T-cell (primary cell): ENCODE measurements around the gene VRTN. TPM values are rescaled to one million over a fixed set of nuclear protein-coding genes. Genes with fewer than 3 reads are reported as not detected.

Experiments
- ATAC-seq, 4 experiments: fragments of 200-7000 bp in 3 of 4; fragments of 150-1000 bp in 1 of 4; cut with Tn5 transposase; replicated peaks in 1 of 4; 1 replicate in 3 of 4; 2 replicates in 1 of 4; pipeline ENCODE4 v1.10.0; 2021; ENCODE audit warnings: moderate library complexity in 3 of 4, mild to moderate bottlenecking in 2 of 4, moderate number of reproducible peaks in 1 of 4
- CTCF ChIA-PET, 2 donors: fragments of 300-600 bp; sonication (Branson Sonifier 250); formaldehyde crosslinking; loops; one replicate each; lab custom pipeline; 2022; ENCODE audit warnings: antibody characterized with exemption in 2 of 2; lab: Charles Lee
- POLR2A ChIA-PET, 2 donors: fragments of 300-600 bp; sonication (Branson Sonifier 250); formaldehyde crosslinking; loops; one replicate each; lab custom pipeline; 2022; ENCODE audit warnings: antibody characterized with exemption in 2 of 2; lab: Charles Lee
- DNase-seq, 35 experiments: peaks; one replicate each; pipeline versions ENCODE4 v3.0.0 to v3.0.0-alpha.2; 2013 to 2023
- H3K27ac ChIP-seq: one replicate; pipeline ENCODE4 v1.5.1; 2013; ENCODE audit warnings: low read length
- H3K27me3 ChIP-seq, 2 experiments: replicated peaks in 1 of 2; 1 replicate in 1 of 2; 2 replicates in 1 of 2; pipeline versions ENCODE4 v1.6.1 to v1.7.0; 2013; ENCODE audit warnings: low read length in 1 of 2, mixed read lengths in 1 of 2; ENCODE audit not compliant: control insufficient read depth in 2 of 2, insufficient read depth in 2 of 2; ENCODE audit errors: extremely low read depth in 1 of 2
- H3K36me3 ChIP-seq, 2 donors: 1 replicate in 1 of 2; 2 replicates in 1 of 2; pipeline versions ENCODE4 v1.6.1 to v1.7.0; 2013; ENCODE audit warnings: low read length in 1 of 2; ENCODE audit not compliant: control insufficient read depth in 2 of 2, insufficient read depth in 1 of 2; ENCODE audit errors: extremely low read depth in 1 of 2
- H3K4me1 ChIP-seq, 2 experiments: 1 replicate in 1 of 2; 2 replicates in 1 of 2; pipeline versions ENCODE4 v1.6.1 to v1.7.0; 2013; ENCODE audit warnings: low read length in 2 of 2, mixed read lengths in 1 of 2; ENCODE audit not compliant: insufficient read depth in 2 of 2, control insufficient read depth in 1 of 2; ENCODE audit errors: extremely low read depth in 1 of 2
- H3K4me3 ChIP-seq, 2 donors: 1 replicate in 1 of 2; 2 replicates in 1 of 2; pipeline versions ENCODE4 v1.5.1 to v1.7.0; 2013; ENCODE audit warnings: mild to moderate bottlenecking in 2 of 2, low read length in 1 of 2, moderate library complexity in 1 of 2; ENCODE audit not compliant: control insufficient read depth in 1 of 2; ENCODE audit errors: extremely low read depth in 1 of 2
- H3K9me3 ChIP-seq: 2 replicates; pipeline ENCODE4 v1.7.0; 2013
- H3K27ac Mint-ChIP-seq, 2 donors: one replicate each; pipeline ENCODE4 v1.8.0; 2020 to 2021; ENCODE audit warnings: mild to moderate bottlenecking in 2 of 2, mixed read lengths in 2 of 2
- H3K27me3 Mint-ChIP-seq, 2 donors: one replicate each; pipeline ENCODE4 v1.8.0; 2021 to 2022; ENCODE audit warnings: mixed read lengths in 2 of 2
- H3K36me3 Mint-ChIP-seq: one replicate; pipeline ENCODE4 v1.8.0; 2021; ENCODE audit warnings: mixed read lengths
- H3K4me1 Mint-ChIP-seq, 3 donors: one replicate each; pipeline ENCODE4 v1.8.0; 2020 to 2022; ENCODE audit warnings: mixed read lengths in 3 of 3, mild to moderate bottlenecking in 1 of 3
- H3K4me3 Mint-ChIP-seq, 3 donors: one replicate each; pipeline ENCODE4 v1.8.0; 2020 to 2022; ENCODE audit warnings: mild to moderate bottlenecking in 3 of 3, mixed read lengths in 3 of 3, moderate library complexity in 3 of 3
- H3K9me3 Mint-ChIP-seq, 3 donors: one replicate each; pipeline ENCODE4 v1.8.0; 2020 to 2022; ENCODE audit warnings: mixed read lengths in 3 of 3
- whole genome bisulfite sequencing: methylation state at CpG from one replicate; pipeline ENCODE4 v1.1.5; 2013; ENCODE audit warnings: missing lambda C conversion rate; ENCODE audit not compliant: insufficient coverage; 5-methylcytosine and 5-hydroxymethylcytosine counted together
- total RNA-seq, 35 experiments: library from RNA in 6 of 35; stranded (reverse) in 6 of 35; fragments of 120-200 nt in 1 of 35; gene quantifications; one replicate each; pipeline versions ENCODE4 v1.2.1 to v1.2.4 and lab custom pipeline; 2013 to 2026

Gene VRTN
- total RNA-seq, 5 donors from 2014 or later (not counting 1 experiment from before 2014, with no cell fraction given), result 0.06 to 0.09 TPM; not detected in 3

GRCh38 chr14:74400031-74400685 lies 51.9 kb downstream of the VRTN start:
- Mint-ChIP-seq H3K27ac (peak overlapping the region in 1 of 2 donors; percentile 25), H3K4me3 (peak overlapping the region in 1 of 3 donors; percentile 52), H3K4me1 (peaks cover 18 to 36% (median 28%) of the 10 kb centered on the region in 3 donors), H3K9me3 (no peaks in the 10 kb centered on the region), H3K36me3 (no peaks in the 10 kb centered on the region), H3K27me3 (peaks cover 0 to 3% of the 10 kb centered on the region in 2 donors)
- DNase-seq (no peak), ATAC-seq (no peak)
- WGBS, result 89% methylated on average over 12 of the region's 13 CpGs
- Histone ChIP-seq H3K9me3 (no peaks in the 10 kb centered on the region), H3K27me3 (peaks cover 0 to 6% of the 10 kb centered on the region in 2 experiments), H3K4me1 (peaks cover 0 to 26% of the 10 kb centered on the region in 2 experiments), H3K36me3 (no peaks in the 10 kb centered on the region), H3K27ac (no peak overlapping the region), H3K4me3 (no peak overlapping the region)
- ChIA-PET POLR2A (no interaction called here), CTCF (interaction anchor here in 1 of 2 donors (0.5 kb wide), 1 partner anchor 8 kb away, joined by 5 read pairs; no protein-coding TSS in a partner anchor)

DNA sequence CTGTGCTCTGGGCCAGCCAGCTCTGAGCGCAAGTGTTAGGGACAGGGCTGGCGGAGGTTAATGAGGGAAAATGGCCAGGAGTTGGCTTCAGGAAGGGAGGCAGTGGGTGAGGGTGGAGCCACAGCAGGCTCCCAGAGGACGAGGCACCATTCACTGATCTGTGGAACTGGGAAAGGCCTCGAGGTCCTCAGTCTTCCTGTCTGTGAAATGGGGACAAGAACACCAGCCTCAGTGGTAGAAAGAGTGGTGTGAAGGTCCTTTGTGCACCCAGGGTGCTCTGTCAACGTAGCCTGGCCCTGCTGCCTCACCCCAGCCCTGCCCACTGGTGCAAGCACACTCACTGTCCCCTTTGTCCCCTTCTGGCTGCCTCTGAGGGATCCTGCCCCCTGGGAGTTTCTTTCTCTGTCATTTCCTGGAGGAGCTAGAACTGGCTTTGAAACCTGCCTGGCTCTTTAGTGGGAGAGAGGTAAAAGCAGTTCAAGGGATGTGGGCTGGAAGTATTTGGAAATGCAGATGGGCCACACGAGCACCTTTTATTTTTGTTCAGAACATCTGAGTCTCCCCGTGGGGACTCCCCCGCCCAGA lies 52.7 kb downstream of the VRTN start:
- WGBS, result 49% methylated on average over 7 of the region's 8 CpGs
- peaks cover 0 to 26% of the 10 kb centered on the region in 2 experiments for H3K4me1 ChIP-seq
- Mint-ChIP-seq H3K4me3 (peak overlapping the region; percentile 52 to 72 (median 63)), H3K9me3 (no peaks in the 10 kb centered on the region), H3K27ac (peak overlapping the region; percentile 84 to 86), H3K4me1 (peaks cover 18 to 36% (median 28%) of the 10 kb centered on the region in 3 donors), H3K27me3 (peaks cover 0 to 3% of the 10 kb centered on the region in 2 donors), H3K36me3 (no peaks in the 10 kb centered on the region)
- peak overlapping the region; percentile 72 for H3K27ac ChIP-seq
- no peak for DNase-seq
- peak in 1 of 4 experiments; percentile 9 for ATAC-seq
- H3K9me3 ChIP-seq, result no peaks in the 10 kb centered on the region
- ChIA-PET CTCF (no interaction called here), POLR2A (no interaction called here)
- H3K36me3 ChIP-seq, result no peaks in the 10 kb centered on the region
- peak overlapping the region in 1 of 2 donors; percentile 11 for H3K4me3 ChIP-seq
- peaks cover 0 to 4% of the 10 kb centered on the region in 2 experiments for H3K27me3 ChIP-seq

GRCh38 chr14:74401504-74402241 lies 53.4 kb downstream of the VRTN start:
- peaks cover 18 to 36% (median 28%) of the 10 kb centered on the region in 3 donors for H3K4me1 Mint-ChIP-seq
- peak overlapping the region; percentile 72 for H3K27ac ChIP-seq
- no peaks in the 10 kb centered on the region for H3K36me3 Mint-ChIP-seq
- H3K36me3 ChIP-seq, result no peaks in the 10 kb centered on the region
- ChIA-PET CTCF (no interaction called here), POLR2A (no interaction called here)
- H3K27ac Mint-ChIP-seq, result peak overlapping the region; percentile 84 to 86
- H3K27me3 ChIP-seq, result peaks cover 0 to 2% of the 10 kb centered on the region in 2 experiments
- 14% methylated on average over 10 of the region's 12 CpGs for WGBS
- ATAC-seq (peak; percentile 92 to 98 (median 95)), DNase-seq (peak; percentile 26 to 79 (median 64))
- H3K9me3 ChIP-seq, result no peaks in the 10 kb centered on the region
- H3K4me3 ChIP-seq, result peak overlapping the region in 1 of 2 donors; percentile 11
- no peaks in the 10 kb centered on the region for H3K9me3 Mint-ChIP-seq
- H3K27me3 Mint-ChIP-seq, result peaks cover 0 to 2% of the 10 kb centered on the region in 2 donors
- H3K4me3 Mint-ChIP-seq, result peak overlapping the region; percentile 52 to 72 (median 63)
- H3K4me1 ChIP-seq, result peaks cover 0 to 26% of the 10 kb centered on the region in 2 experiments

- peaks cover 18 to 36% (median 28%) of the 10 kb centered on the region in 3 donors for H3K4me1 Mint-ChIP-seq
- Histone ChIP-seq H3K4me3 (no peak overlapping the region), H3K36me3 (no peaks in the 10 kb centered on the region), H3K27ac (peak overlapping the region; percentile 72), H3K27me3 (peaks cover 0 to 2% of the 10 kb centered on the region in 2 experiments), H3K4me1 (peaks cover 0 to 26% of the 10 kb centered on the region in 2 experiments), H3K9me3 (no peaks in the 10 kb centered on the region)
- no peaks in the 10 kb centered on the region for H3K27me3 Mint-ChIP-seq
- ChIA-PET CTCF (no interaction called here), POLR2A (no interaction called here)
- peak overlapping the region in 2 of 3 donors; percentile 39 to 72 for H3K4me3 Mint-ChIP-seq
- DNase-seq (no peak), ATAC-seq (no peak)
- H3K9me3 Mint-ChIP-seq, result no peaks in the 10 kb centered on the region
- no peaks in the 10 kb centered on the region for H3K36me3 Mint-ChIP-seq
- 36% methylated on average over 5 of the region's 10 CpGs for WGBS
- H3K27ac Mint-ChIP-seq, result peak overlapping the region; percentile 84 to 86
Observed at GRCh38 chr14:74402401-74403251, 54.4 kb downstream of the VRTN start.

DNA sequence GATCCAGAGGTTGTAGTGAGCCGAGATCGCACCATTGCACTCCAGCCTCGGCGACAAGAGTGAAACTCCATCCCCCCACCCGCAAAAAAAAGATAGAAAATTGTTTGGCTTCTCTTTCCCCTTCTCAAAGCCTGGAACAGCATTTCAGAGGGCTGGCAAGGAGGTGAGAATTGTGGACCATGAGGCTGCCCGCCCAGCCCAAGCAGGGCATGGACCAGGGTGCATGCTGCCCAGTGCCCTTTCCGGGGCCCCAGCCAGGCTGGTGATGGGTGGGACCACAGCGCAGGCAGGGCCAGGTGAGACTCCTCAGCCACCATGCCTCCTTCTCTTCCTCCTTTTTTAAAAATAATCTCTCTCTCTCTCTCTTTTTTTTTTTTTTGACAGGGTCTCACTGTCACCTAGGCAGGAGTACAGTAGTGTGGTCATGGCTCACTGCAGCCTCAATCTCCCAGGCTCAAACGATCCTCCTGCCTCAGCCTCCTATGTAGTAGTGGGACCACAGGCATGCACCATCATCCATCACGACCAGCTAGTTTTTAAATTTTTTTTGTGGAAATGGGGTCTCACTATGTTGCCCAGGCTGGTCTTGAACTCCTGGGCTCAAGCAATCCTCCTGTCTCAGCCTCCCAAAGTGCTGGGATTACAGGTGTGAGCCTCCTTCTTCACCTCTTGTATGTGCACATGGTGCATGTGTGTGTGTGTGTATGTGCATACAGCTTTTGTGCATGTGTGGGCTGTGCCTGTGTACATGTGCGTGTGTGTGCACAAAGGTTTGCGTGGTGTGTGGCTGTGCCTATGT lies 55.5 kb downstream of the VRTN start:
- Histone ChIP-seq H3K27ac (no peak overlapping the region), H3K4me3 (no peak overlapping the region), H3K27me3 (peaks cover 0 to 2% of the 10 kb centered on the region in 2 experiments), H3K9me3 (no peaks in the 10 kb centered on the region), H3K4me1 (peaks cover 0 to 26% of the 10 kb centered on the region in 2 experiments), H3K36me3 (no peaks in the 10 kb centered on the region)
- H3K36me3 Mint-ChIP-seq, result no peaks in the 10 kb centered on the region
- CTCF ChIA-PET, result no interaction called here
- ATAC-seq (no peak), DNase-seq (no peak)
- POLR2A ChIA-PET, result no interaction called here
- 94% methylated on average over 7 of the region's 12 CpGs for WGBS
- H3K27ac Mint-ChIP-seq, result no peak overlapping the region
- H3K4me1 Mint-ChIP-seq, result peaks cover 18 to 36% (median 28%) of the 10 kb centered on the region in 3 donors
- H3K27me3 Mint-ChIP-seq, result no peaks in the 10 kb centered on the region
- no peak overlapping the region for H3K4me3 Mint-ChIP-seq
- H3K9me3 Mint-ChIP-seq, result no peaks in the 10 kb centered on the region
